A673 (cell line): ENCODE measurements around the gene CCN5.
"Not testable (repeated sequence)": the region's sequence is repeated elsewhere in the genome, so short reads cannot be mapped to it uniquely, and the experiment has no call there.

Experiments used
- EZH2 ChIP-seq: fragments of 200-600 bp; sonication (generic); IDR thresholded peaks from 2 replicates; pipeline ENCODE4 v1.6.1; 2017; ENCODE audit warnings: borderline replicate concordance, low read depth, mild to moderate bottlenecking, mixed read lengths, antibody characterized with exemption, low read length; ENCODE audit not compliant: poor library complexity, severe bottlenecking
- TF ChIP-seq, protein P1 (sequence below): fragments of 300-800, 200-600 bp; sonication (generic); conservative IDR thresholded peaks from 2 replicates; pipeline ENCODE4 v1.5.1; 2017; ENCODE audit warnings: low read depth, mild to moderate bottlenecking, antibody characterized with exemption, low read length, moderate library complexity, mixed read lengths

DNA sequence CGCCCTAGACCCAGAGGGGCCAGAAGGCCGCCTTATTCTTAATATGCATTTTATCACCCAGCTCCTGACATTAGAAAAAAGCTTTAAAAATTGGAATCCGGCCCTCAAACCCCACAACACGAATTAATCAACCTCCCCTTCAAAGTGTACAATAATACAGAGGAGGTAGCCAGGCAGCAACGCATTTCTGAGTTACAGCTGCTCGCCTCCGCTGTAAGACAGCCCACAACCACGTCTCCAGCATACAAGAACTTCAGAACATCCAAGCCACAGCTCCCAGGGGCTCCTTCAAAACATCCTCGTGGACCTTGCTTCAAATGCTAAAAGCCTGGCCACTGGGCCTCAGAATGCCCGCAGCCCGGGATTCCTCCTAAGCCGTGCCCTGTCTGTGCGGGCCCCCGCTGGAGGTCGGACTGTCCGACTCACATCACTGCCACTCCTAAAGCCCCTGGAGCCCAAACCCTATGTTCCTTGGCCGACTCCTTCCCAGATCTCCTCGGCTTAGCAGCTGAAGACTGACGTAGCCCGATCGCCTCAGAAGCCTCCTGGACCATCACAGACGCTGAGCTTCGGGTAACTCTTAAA, 42.8 kb upstream of the CCN5 start:
- TF ChIP-seq, protein P1, sequence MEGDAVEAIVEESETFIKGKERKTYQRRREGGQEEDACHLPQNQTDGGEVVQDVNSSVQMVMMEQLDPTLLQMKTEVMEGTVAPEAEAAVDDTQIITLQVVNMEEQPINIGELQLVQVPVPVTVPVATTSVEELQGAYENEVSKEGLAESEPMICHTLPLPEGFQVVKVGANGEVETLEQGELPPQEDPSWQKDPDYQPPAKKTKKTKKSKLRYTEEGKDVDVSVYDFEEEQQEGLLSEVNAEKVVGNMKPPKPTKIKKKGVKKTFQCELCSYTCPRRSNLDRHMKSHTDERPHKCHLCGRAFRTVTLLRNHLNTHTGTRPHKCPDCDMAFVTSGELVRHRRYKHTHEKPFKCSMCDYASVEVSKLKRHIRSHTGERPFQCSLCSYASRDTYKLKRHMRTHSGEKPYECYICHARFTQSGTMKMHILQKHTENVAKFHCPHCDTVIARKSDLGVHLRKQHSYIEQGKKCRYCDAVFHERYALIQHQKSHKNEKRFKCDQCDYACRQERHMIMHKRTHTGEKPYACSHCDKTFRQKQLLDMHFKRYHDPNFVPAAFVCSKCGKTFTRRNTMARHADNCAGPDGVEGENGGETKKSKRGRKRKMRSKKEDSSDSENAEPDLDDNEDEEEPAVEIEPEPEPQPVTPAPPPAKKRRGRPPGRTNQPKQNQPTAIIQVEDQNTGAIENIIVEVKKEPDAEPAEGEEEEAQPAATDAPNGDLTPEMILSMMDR: not testable (repeated sequence)
- TF ChIP-seq EZH2: not testable (repeated sequence)
